ENCODE data around the gene FSD1. TPM values are rescaled to one million over a fixed set of nuclear protein-coding genes. Genes with fewer than 3 reads are reported as not detected.

The FSD1 gene
- total RNA-seq (1 to 10 TPM in 1 of 2 donors, under 1 TPM in 1; 0.34 to 1.1 TPM), polyA plus RNA-seq (under 1 TPM; 0.31 to 0.63 TPM)
- long read RNA-seq, donor 1: 0 reads
- long read RNA-seq, donor 2: 0 reads
- long read RNA-seq, donor 3: 0 reads
- long read RNA-seq, donor 4: 0 reads
- long read RNA-seq, donor 5, partial matches to known transcripts: 0 of 1 reads
- long read RNA-seq, donor 5, other reads (novel, unspliced or antisense): 0 of 1 reads

DNA sequence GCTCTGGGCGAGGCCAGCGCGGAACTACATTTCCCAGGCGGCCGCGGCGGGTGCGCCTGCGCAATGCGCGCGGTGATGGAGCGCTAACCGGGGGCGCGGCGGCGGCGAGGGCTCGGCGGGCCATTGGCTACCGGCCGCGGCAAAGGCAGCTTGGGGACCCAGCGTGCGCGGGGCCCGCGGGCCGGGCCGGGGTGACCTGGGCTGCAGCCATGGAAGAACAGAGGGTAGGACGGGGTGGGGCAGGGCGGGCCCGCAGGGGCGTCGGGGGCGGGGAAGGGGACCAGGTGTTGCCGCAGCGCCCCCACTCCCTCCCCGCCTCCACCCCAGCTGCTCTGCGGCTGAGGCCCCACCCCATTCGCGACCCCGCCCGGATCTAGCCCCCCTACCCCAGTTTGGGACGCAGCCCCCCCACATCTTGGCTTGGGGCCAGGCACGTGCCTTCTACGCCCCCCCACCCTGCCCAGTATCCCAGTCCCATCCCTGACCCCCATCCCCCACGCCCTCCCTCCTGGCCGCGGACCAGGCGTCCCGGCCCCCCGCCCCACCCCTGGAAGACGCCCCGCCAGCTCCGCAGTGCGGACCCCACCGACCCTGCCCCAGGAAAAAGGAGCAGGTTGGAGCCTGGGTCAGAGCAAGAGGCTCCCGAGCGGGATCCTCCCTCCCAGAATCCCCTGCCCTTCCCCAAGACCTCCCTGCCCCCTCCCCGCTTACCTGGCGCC is at the start of gene FSD1:
TSS of gene FSD1 (plus strand) at position 61 of the 719 bp plus-strand sequence. CDS start at position 210, 149 bp downstream.
- peak; percentile 24 to 65 (median 43) for DNase-seq
- ATAC-seq (ENCODE audit: insufficient read depth, low FRiP score): no peak

DNA sequence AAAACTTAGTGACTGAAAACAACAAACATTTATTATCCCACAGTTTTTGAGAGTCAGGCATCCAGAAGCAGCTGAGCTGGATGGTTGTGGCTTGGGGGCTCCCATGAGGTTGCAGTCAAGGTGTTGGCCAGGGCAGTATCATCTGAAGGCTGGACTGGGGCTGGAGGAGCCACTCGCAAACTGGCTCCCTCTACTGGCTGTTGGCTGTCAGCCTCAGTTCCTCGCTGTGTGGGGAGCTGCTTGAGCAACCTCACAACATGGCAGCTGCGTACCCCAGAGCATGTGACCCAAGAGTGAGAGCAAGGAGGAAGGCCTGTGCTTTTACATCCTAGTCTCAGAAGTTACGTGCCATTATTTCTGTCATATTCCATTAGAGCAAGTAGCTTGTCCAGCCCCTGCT is 47.8 kb upstream of the FSD1 start:
- H3K27me3 ChIP-seq (ENCODE audit: control insufficient read depth in 3 of 3, insufficient read depth in 3 of 3, low read length in 2 of 3): no peaks in the 10 kb centered on the region
- 96 to 99% methylated on average over 4 of the region's 4 CpGs for WGBS, 2 donors
- DNase-seq (no peak), ATAC-seq (ENCODE audit: insufficient read depth, low FRiP score) (no peak)
- no peaks in the 10 kb centered on the region for H3K4me1 ChIP-seq (ENCODE audit: control insufficient read depth in 5 of 5, insufficient read depth in 5 of 5, low read length in 5 of 5)
- TF ChIP-seq, protein P1, sequence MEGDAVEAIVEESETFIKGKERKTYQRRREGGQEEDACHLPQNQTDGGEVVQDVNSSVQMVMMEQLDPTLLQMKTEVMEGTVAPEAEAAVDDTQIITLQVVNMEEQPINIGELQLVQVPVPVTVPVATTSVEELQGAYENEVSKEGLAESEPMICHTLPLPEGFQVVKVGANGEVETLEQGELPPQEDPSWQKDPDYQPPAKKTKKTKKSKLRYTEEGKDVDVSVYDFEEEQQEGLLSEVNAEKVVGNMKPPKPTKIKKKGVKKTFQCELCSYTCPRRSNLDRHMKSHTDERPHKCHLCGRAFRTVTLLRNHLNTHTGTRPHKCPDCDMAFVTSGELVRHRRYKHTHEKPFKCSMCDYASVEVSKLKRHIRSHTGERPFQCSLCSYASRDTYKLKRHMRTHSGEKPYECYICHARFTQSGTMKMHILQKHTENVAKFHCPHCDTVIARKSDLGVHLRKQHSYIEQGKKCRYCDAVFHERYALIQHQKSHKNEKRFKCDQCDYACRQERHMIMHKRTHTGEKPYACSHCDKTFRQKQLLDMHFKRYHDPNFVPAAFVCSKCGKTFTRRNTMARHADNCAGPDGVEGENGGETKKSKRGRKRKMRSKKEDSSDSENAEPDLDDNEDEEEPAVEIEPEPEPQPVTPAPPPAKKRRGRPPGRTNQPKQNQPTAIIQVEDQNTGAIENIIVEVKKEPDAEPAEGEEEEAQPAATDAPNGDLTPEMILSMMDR (IDR thresholded peaks at IDR 0.05; ENCODE audit: control extremely low read depth, extremely low read depth): no peak
- no peak overlapping the region for H3K27ac ChIP-seq (ENCODE audit: low read depth in 1 of 2, low read length in 1 of 2)
- peaks cover 0 to 12% (median 0%) of the 10 kb centered on the region in 4 donors for H3K9me3 ChIP-seq (ENCODE audit: control insufficient read depth in 4 of 4, insufficient read depth in 3 of 4, low read length in 3 of 4)
- H3K4me3 ChIP-seq: no peak overlapping the region
- no peak overlapping the region for H3K9ac ChIP-seq (ENCODE audit: insufficient read depth in 1 of 2, low read length in 2 of 2)
- peaks cover 14 to 58% (median 31%) of the 10 kb centered on the region in 4 donors for H3K36me3 ChIP-seq (ENCODE audit: control insufficient read depth in 4 of 4, insufficient read depth in 4 of 4, low read length in 4 of 4)

More for the DNA sequence above, at the start of gene FSD1:
- Histone ChIP-seq H3K27me3 (ENCODE audit: control insufficient read depth in 3 of 3, insufficient read depth in 3 of 3, low read length in 2 of 3) (no peaks in the 10 kb centered on the region), H3K9me3 (ENCODE audit: control insufficient read depth in 4 of 4, insufficient read depth in 3 of 4, low read length in 3 of 4) (peaks cover 0 to 2% (median 0%) of the 10 kb centered on the region in 4 donors), H3K9ac (ENCODE audit: insufficient read depth in 1 of 2, low read length in 2 of 2) (no peak within 1 kb of the TSS), H3K4me3 (no peak within 1 kb of the TSS), H3K27ac (ENCODE audit: low read depth in 1 of 2, low read length in 1 of 2) (no peak within 1 kb of the TSS), H3K4me1 (ENCODE audit: control insufficient read depth in 5 of 5, insufficient read depth in 5 of 5, low read length in 5 of 5) (no peaks in the 10 kb centered on the region), H3K36me3 (ENCODE audit: control insufficient read depth in 4 of 4, insufficient read depth in 4 of 4, low read length in 4 of 4) (no peaks in the 10 kb centered on the region)
- WGBS, 2 donors: 8% methylated on average over 44 to 58 of the region's 63 CpGs
- TF ChIP-seq, protein P1 (IDR thresholded peaks at IDR 0.05; ENCODE audit: control extremely low read depth, extremely low read depth): no peak

DNA sequence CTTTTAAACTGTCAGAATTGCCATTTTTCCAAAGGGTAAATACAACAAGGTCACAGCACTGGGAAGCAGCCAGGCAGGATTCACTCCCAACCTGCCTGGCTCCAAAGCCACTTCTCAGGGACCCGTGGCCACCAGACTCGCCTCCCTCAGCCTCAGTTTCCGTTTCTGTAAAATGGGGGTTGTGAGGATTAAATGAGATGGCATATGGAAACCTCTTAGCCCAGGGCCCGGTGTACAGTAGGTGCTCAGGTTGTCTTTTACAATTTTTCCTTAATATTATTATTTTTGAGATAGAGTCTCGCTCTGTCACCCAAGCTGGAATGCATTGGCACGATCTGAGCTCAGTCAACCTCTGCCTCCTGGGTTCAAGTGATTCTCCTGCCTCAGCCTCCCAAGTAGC is 47.4 kb upstream of the FSD1 start:
- H3K9me3 ChIP-seq (ENCODE audit: control insufficient read depth in 4 of 4, insufficient read depth in 3 of 4, low read length in 3 of 4): peaks cover 0 to 12% (median 0%) of the 10 kb centered on the region in 4 donors
- ATAC-seq (ENCODE audit: insufficient read depth, low FRiP score): no peak
- no peak overlapping the region for H3K4me3 ChIP-seq
- no peak overlapping the region for H3K9ac ChIP-seq (ENCODE audit: insufficient read depth in 1 of 2, low read length in 2 of 2)
- no peak overlapping the region for H3K27ac ChIP-seq (ENCODE audit: low read depth in 1 of 2, low read length in 1 of 2)
- 88 to 89% methylated on average over 6 of the region's 6 CpGs for WGBS, 2 donors
- DNase-seq: no peak
- peaks cover 14 to 60% (median 28%) of the 10 kb centered on the region in 4 donors for H3K36me3 ChIP-seq (ENCODE audit: control insufficient read depth in 4 of 4, insufficient read depth in 4 of 4, low read length in 4 of 4)
- no peaks in the 10 kb centered on the region for H3K27me3 ChIP-seq (ENCODE audit: control insufficient read depth in 3 of 3, insufficient read depth in 3 of 3, low read length in 2 of 3)
- TF ChIP-seq, protein P1 (IDR thresholded peaks at IDR 0.05; ENCODE audit: control extremely low read depth, extremely low read depth): no peak
- no peaks in the 10 kb centered on the region for H3K4me1 ChIP-seq (ENCODE audit: control insufficient read depth in 5 of 5, insufficient read depth in 5 of 5, low read length in 5 of 5)
